Keratinocyte (primary cell): ENCODE data around the gene CARD9. TPM values are rescaled to one million over a fixed set of nuclear protein-coding genes. Genes with fewer than 3 reads are reported as not detected.

Source experiments
- DNase-seq: peaks from one replicate; pipeline ENCODE4 v3.0.0-alpha.2; 2011; ENCODE audit warnings: low read depth, missing footprints, low spot score
- FAIRE-seq: peaks from 2 replicates; lab custom pipeline; 2011; peaks lifted over from hg19 to GRCh38; lab: Jason Lieb, UNC
- H2AFZ ChIP-seq: 2 replicates; pipeline ENCODE4 v1.6.0; 2012; ENCODE audit warnings: low read length, control low read depth, inconsistent platforms; ENCODE audit not compliant: control insufficient read depth
- H3K27ac ChIP-seq: 2 replicates; pipeline ENCODE4 v1.5.1; 2011; ENCODE audit warnings: low read length; ENCODE audit not compliant: control insufficient read depth, insufficient read depth
- H3K27me3 ChIP-seq: 3 replicates; pipeline ENCODE4 v1.6.0; 2011; ENCODE audit warnings: low read length; ENCODE audit not compliant: control insufficient read depth, insufficient read depth; ENCODE audit errors: extremely low read depth
- H3K36me3 ChIP-seq, 2 experiments: 2 replicates in 1 of 2; 3 replicates in 1 of 2; pipeline ENCODE4 v1.5.1; 2011; ENCODE audit warnings: low read length in 2 of 2, mild to moderate bottlenecking in 1 of 2; ENCODE audit not compliant: control insufficient read depth in 2 of 2, insufficient read depth in 2 of 2; ENCODE audit errors: extremely low read depth in 1 of 2
- H3K4me1 ChIP-seq: 3 replicates; pipeline ENCODE4 v1.5.1; 2011; ENCODE audit warnings: low read length; ENCODE audit not compliant: control insufficient read depth, insufficient read depth; ENCODE audit errors: extremely low read depth
- H3K4me2 ChIP-seq: 3 replicates; pipeline ENCODE4 v1.6.0; 2011; ENCODE audit warnings: low read depth, low read length; ENCODE audit not compliant: control insufficient read depth, insufficient read depth; ENCODE audit errors: extremely low read depth
- H3K4me3 ChIP-seq, 3 experiments: fragments of 200-600 bp in 1 of 3; sonication (generic) in 1 of 3; 2 replicates in 2 of 3; 3 replicates in 1 of 3; pipeline ENCODE4 v1.5.1; 2011 to 2016; ENCODE audit warnings: low read length in 3 of 3, mild to moderate bottlenecking in 3 of 3, control low read depth in 2 of 3, inconsistent platforms in 1 of 3, low read depth in 1 of 3, mixed read lengths in 1 of 3, mixed run types in 1 of 3, moderate library complexity in 1 of 3; ENCODE audit not compliant: control insufficient read depth in 2 of 3, insufficient read depth in 2 of 3; ENCODE audit errors: extremely low read depth in 1 of 3
- H3K79me2 ChIP-seq: 2 replicates; pipeline ENCODE4 v1.6.0; 2012; ENCODE audit warnings: low read length; ENCODE audit not compliant: control insufficient read depth, insufficient read depth
- H3K9ac ChIP-seq: 3 replicates; pipeline ENCODE4 v1.6.0; 2011; ENCODE audit warnings: low read length; ENCODE audit not compliant: control insufficient read depth, insufficient read depth; ENCODE audit errors: extremely low read depth
- H3K9me1 ChIP-seq: 3 replicates; pipeline ENCODE4 v1.6.0; 2011; ENCODE audit warnings: low read length; ENCODE audit not compliant: control insufficient read depth, insufficient read depth; ENCODE audit errors: extremely low read depth
- H3K9me3 ChIP-seq: 2 replicates; pipeline ENCODE4 v1.5.1; 2012; ENCODE audit warnings: low read depth, low read length; ENCODE audit not compliant: control insufficient read depth
- H4K20me1 ChIP-seq: 3 replicates; pipeline ENCODE4 v1.6.0; 2011; ENCODE audit warnings: low read length; ENCODE audit not compliant: control insufficient read depth, insufficient read depth; ENCODE audit errors: extremely low read depth
- EZH2 ChIP-seq: IDR thresholded peaks from one replicate; pipeline ENCODE4 v1.6.1; 2012; ENCODE audit warnings: inconsistent platforms, mild to moderate bottlenecking, low read length, moderate library complexity
- dilution Hi-C: fragments of 300-500 bp; cut with MboI; formaldehyde crosslinking; loops from one replicate; pipeline ENCODE4 v1.7.0; 2020; ENCODE audit warnings: low sequenced_read_pairs; ENCODE audit not compliant: extremely low pct_ligation_motif_present
- polyA plus RNA-seq, 5 experiments: library from polyadenylated mRNA; depleted of rRNA in 3 of 5; stranded (reverse) in 3 of 5; stranded (forward) in 1 of 5; unstranded in 1 of 5; fragments of >200 nt; gene quantifications; 1 replicate in 1 of 5; 2 replicates in 3 of 5; 3 replicates in 1 of 5; pipeline versions ENCODE4 v1.2.1 to v1.2.3, GENCODE V29; 2011 to 2012; ENCODE audit warnings: missing spikeins in 2 of 5, low read depth in 1 of 5, low replicate concordance in 1 of 5
- TF ChIP-seq, protein P1 (sequence below), 3 experiments: IDR thresholded peaks in 1 of 3; conservative IDR thresholded peaks in 1 of 3; optimal IDR thresholded peaks in 1 of 3; 2 replicates in 2 of 3; 3 replicates in 1 of 3; pipeline versions ENCODE3 to v1.5.1; 2011; ENCODE audit warnings: low read length in 3 of 3, mild to moderate bottlenecking in 3 of 3, moderate library complexity in 2 of 3, control low read depth in 1 of 3, inconsistent platforms in 1 of 3; ENCODE audit not compliant: insufficient read depth in 2 of 3; ENCODE audit errors: extremely low read depth in 1 of 3

CARD9 gene
- polyA plus RNA-seq, 1 donor (not counting 4 experiments of a cell fraction or from before 2014, with no cell fraction given), result 0.07 TPM

DNA sequence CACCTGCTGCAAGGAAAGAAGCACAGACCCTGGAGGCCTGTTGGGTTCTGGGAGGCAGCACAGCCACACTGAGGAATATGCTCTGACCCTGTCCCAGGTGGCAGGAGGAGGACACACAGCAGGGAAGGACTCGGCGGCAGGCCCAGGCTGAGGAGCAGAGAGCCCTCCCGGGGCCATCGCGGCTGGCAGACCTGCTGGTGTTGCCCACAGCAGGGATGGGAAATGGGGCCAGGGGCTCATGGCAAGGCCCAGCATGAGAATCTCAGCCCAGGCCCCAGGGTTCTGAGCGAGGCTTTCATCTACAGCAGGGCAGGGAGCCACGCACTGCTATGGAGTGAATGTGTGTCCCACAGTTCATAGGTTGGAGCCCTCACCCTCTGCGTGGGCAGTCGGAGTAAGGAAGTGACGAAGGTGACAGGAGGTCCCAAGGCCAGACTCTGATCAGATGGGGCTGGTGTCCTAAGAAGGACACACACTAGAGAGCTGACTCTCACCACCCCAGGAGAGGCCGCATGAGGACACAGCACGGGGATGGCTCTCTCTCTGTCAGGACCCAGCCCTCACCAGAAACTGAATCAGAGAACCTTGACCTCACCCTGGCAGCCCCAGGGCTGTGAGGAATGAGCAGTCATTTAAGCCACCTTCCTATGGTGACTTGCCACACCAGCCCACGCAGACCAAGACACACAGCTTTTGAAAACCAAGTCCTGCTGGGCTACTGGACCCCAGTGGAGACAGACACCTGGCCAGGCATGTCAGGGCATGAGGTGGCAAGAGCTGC lies 56.4 kb downstream of the CARD9 start:
- H2AFZ ChIP-seq, result no peak overlapping the region
- no peak for DNase-seq
- H3K9ac ChIP-seq, result no peak overlapping the region
- H3K9me3 ChIP-seq, result peaks cover 8% of the 10 kb centered on the region
- TF ChIP-seq, protein P1, sequence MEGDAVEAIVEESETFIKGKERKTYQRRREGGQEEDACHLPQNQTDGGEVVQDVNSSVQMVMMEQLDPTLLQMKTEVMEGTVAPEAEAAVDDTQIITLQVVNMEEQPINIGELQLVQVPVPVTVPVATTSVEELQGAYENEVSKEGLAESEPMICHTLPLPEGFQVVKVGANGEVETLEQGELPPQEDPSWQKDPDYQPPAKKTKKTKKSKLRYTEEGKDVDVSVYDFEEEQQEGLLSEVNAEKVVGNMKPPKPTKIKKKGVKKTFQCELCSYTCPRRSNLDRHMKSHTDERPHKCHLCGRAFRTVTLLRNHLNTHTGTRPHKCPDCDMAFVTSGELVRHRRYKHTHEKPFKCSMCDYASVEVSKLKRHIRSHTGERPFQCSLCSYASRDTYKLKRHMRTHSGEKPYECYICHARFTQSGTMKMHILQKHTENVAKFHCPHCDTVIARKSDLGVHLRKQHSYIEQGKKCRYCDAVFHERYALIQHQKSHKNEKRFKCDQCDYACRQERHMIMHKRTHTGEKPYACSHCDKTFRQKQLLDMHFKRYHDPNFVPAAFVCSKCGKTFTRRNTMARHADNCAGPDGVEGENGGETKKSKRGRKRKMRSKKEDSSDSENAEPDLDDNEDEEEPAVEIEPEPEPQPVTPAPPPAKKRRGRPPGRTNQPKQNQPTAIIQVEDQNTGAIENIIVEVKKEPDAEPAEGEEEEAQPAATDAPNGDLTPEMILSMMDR (optimal IDR thresholded peaks at IDR 0.05 in 1 of 3, IDR thresholded peaks at IDR 0.05 in 1 of 3, conservative IDR thresholded peaks at IDR 0.05 in 1 of 3; ENCODE audit: extremely low read depth in 1 of 3, insufficient read depth in 2 of 3, low read length in 3 of 3), result no peak
- TF ChIP-seq EZH2, result no peak
- no peaks in the 10 kb centered on the region for H4K20me1 ChIP-seq
- no peak for FAIRE-seq
- H3K9me1 ChIP-seq, result no peaks in the 10 kb centered on the region
- H3K36me3 ChIP-seq, result no peaks in the 10 kb centered on the region
- H3K27me3 ChIP-seq, result peaks cover 6% of the 10 kb centered on the region
- H3K79me2 ChIP-seq, result no peaks in the 10 kb centered on the region
- peaks cover 4% of the 10 kb centered on the region for H3K4me1 ChIP-seq
- dilution Hi-C loops, result no loop called here
- H3K27ac ChIP-seq, result no peak overlapping the region
- no peak overlapping the region for H3K4me3 ChIP-seq
- H3K4me2 ChIP-seq, result no peak overlapping the region

DNA sequence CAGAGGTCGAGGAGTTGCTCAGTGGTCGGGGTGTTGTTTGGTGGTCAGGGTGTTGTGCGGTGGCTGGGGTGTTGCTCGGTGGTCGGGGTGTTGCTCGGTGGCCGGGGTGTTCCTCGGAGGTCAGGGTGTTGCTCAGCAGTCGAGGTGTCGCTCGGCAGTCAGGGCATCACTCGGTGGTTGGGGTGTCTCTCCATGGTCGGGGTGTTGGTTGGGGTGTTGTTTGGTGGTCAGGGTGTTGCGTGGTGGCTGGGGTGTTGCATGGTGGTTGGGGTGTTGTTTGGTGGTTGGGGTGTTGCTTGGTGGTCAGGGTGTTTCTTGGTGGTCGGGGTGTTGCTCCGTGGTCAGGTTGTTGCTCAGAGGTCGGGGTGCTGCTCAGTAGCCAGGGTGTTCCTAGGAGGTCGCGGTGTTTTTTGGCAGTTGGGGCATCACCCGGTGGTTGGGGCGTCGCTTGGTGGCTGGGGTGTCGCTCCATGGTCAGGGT lies 57.2 kb downstream of the CARD9 start:
- peaks cover 4% of the 10 kb centered on the region for H3K4me1 ChIP-seq
- peaks cover under 1% of the 10 kb centered on the region for H3K27me3 ChIP-seq
- no peak overlapping the region for H3K9ac ChIP-seq
- H3K79me2 ChIP-seq, result no peaks in the 10 kb centered on the region
- H3K9me3 ChIP-seq, result peaks cover 8% of the 10 kb centered on the region
- no peak overlapping the region for H3K4me3 ChIP-seq
- dilution Hi-C loops, result no loop called here
- H3K27ac ChIP-seq, result no peak overlapping the region
- no peak overlapping the region for H3K4me2 ChIP-seq
- FAIRE-seq, result no peak
- H3K36me3 ChIP-seq, result no peaks in the 10 kb centered on the region
- no peaks in the 10 kb centered on the region for H4K20me1 ChIP-seq
- DNase-seq, result no peak
- no peaks in the 10 kb centered on the region for H3K9me1 ChIP-seq
- no peak overlapping the region for H2AFZ ChIP-seq
- TF ChIP-seq, protein P1 (optimal IDR thresholded peaks at IDR 0.05 in 1 of 3, IDR thresholded peaks at IDR 0.05 in 1 of 3, conservative IDR thresholded peaks at IDR 0.05 in 1 of 3; ENCODE audit: extremely low read depth in 1 of 3, insufficient read depth in 2 of 3, low read length in 3 of 3), result no peak
- TF ChIP-seq EZH2, result no peak
